SU-DHL-6 (cell line): ENCODE measurements around the gene SYT13.

Experiments
- EZH2phosphoT487 ChIP-seq: fragments of 200-600 bp; sonication (generic), shearing (Covaris generic); conservative IDR thresholded peaks from 2 replicates; pipeline ENCODE4 v1.6.1; 2018; ENCODE audit warnings: mild to moderate bottlenecking, antibody characterized with exemption, low read length, moderate library complexity, mixed read lengths
- TF ChIP-seq, protein P1 (sequence below): fragments of 200-600 bp; sonication (generic); IDR thresholded peaks from one replicate; pipeline ENCODE4 v1.5.1; 2017; ENCODE audit warnings: antibody characterized with exemption, mild to moderate bottlenecking, low read length, moderate library complexity; ENCODE audit not compliant: insufficient read depth, poor library complexity, severe bottlenecking

DNA sequence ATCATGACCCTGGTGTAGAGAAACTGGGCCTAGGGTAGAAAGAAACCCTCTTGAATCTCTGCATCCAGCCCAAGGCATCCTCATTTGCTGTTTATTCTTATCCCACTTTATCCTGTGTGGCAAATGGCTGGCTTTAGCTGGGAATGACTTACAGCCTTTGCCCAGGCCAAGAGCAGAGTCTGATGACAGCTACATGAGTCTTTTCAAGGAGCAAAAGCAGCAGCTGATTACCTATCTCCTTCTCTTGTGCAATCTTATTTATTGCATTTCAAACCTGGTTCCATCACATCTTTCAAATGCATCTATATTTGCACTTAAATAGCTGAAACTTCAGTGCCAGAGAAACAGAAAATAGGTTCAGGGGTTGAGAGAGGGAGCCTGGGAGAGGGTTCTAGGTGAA is 26.1 kb downstream of the SYT13 start:
- TF ChIP-seq, protein P1, sequence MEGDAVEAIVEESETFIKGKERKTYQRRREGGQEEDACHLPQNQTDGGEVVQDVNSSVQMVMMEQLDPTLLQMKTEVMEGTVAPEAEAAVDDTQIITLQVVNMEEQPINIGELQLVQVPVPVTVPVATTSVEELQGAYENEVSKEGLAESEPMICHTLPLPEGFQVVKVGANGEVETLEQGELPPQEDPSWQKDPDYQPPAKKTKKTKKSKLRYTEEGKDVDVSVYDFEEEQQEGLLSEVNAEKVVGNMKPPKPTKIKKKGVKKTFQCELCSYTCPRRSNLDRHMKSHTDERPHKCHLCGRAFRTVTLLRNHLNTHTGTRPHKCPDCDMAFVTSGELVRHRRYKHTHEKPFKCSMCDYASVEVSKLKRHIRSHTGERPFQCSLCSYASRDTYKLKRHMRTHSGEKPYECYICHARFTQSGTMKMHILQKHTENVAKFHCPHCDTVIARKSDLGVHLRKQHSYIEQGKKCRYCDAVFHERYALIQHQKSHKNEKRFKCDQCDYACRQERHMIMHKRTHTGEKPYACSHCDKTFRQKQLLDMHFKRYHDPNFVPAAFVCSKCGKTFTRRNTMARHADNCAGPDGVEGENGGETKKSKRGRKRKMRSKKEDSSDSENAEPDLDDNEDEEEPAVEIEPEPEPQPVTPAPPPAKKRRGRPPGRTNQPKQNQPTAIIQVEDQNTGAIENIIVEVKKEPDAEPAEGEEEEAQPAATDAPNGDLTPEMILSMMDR = no peak
- no peak for TF ChIP-seq EZH2phosphoT487
